ENCODE measurements around the gene MT1E.

DNA sequence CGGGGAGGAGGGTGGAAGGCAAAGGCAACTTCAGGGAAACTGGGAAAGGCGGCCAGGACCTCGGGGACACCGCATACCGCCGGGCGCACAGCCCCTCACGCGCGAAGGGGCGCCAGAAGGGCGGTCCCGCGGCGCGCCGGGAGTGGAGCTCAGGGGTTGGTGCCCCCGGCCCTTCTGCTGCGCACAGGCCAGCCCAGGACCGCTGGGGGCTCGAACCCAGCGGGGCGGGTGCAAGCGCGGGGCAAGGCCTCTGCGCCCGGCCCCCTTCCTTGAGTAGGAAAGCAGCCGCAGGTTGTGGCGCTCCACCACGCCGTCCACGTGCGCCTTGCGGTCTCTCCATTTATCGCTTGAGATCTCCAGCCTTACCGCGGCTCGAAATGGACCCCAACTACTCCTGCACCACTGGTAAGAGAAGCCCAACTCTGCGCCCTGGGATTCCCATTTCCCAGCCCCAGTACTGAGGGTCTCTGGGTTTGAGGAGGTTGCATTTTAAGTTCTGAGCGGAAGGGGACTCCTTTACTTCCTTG is 9.9 kb downstream of the MT1E start:
- TF ChIP-seq MXI1 (conservative IDR thresholded peaks at IDR 0.05; ENCODE audit: poor library complexity, severe bottlenecking) (no peak), POLR2AphosphoS5 (IDR thresholded peaks at IDR 0.05) (no peak), CTCF (IDR thresholded peaks at IDR 0.05; ENCODE audit: poor library complexity, severe bottlenecking) (no peak), RAD21 (conservative IDR thresholded peaks at IDR 0.05) (no peak)
